Prostate gland (tissue), 2 donors: ENCODE data around the gene CENATAC.

Experiments used
- CTCF ChIP-seq, 4 experiments: fragments of 200-600 bp in 2 of 4; fragments of 450-650 bp in 2 of 4; sonication (generic) in 2 of 4; IDR thresholded peaks; 1 replicate in 3 of 4; 2 replicates in 1 of 4; pipeline ENCODE4 v1.5.1; 2016 to 2019; ENCODE audit warnings: antibody characterized with exemption in 4 of 4, mild to moderate bottlenecking in 2 of 4, moderate library complexity in 2 of 4
- POLR2A ChIP-seq: fragments of 450-650 bp; IDR thresholded peaks from one replicate; pipeline ENCODE4 v1.6.1; 2016; ENCODE audit warnings: antibody characterized with exemption, mild to moderate bottlenecking

DNA sequence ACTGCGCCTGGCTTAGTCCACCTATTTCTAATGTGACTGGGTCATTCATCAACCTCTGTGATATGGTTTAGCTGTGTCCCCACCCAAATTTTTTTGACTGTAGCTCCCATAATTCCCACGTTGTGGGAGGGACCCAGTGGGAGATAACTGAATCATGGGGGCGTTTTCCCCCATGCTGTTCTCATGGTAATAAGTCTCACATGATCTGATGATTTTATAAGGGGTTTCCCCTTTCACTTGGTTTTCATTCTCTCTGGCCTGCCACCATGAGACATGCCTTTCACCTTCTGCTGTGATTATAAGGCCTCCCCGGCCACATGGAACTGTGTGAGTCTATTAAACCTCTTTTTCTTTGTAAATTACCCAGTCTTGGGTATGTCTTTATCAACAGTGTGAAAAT, 8.7 kb downstream of the CENATAC start:
- TF ChIP-seq POLR2A (no peak), CTCF (IDR thresholded peaks at IDR 0.05) (no peak)
